Suprapubic skin (tissue), 4 donors: ENCODE data around the gene DSP.

Experiments used
- CTCF ChIP-seq, 2 donors: fragments of 200-600 bp in 1 of 2; fragments of 450-650 bp in 1 of 2; sonication (generic) in 1 of 2; IDR thresholded peaks; one replicate each; pipeline ENCODE4 v1.5.1; 2016 to 2019; ENCODE audit warnings: antibody characterized with exemption in 2 of 2, mild to moderate bottlenecking in 1 of 2, moderate library complexity in 1 of 2
- POLR2A ChIP-seq, 2 donors: fragments of 450-650 bp; IDR thresholded peaks; one replicate each; pipeline ENCODE4 v1.6.1; 2017; ENCODE audit warnings: antibody characterized with exemption in 2 of 2, mild to moderate bottlenecking in 2 of 2, moderate library complexity in 2 of 2
- POLR2AphosphoS5 ChIP-seq, 3 donors: sonication (generic); formaldehyde crosslinking; IDR thresholded peaks; one replicate each; pipeline ENCODE4 v1.6.1; 2017; ENCODE audit warnings: antibody characterized with exemption in 3 of 3

DNA sequence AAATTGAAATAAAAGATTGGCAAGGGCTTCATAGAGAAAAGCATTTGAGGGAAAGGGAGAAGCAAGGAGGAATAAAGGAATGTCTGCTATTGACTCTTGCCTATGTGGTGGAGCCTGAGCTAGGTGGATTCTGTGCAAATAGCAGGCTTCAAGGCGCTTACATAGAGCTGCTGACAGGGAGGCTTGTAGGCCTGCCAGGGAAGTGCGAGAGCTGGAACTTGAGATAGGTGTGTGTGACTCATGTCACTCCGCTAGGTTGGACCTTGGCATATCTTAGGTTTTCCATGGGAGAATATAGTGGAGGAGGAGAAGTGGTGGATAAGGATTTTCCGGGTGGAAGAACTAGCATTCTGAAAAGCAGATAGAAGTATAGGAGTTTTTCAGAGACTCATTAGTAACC, 62.5 kb downstream of the DSP start:
- TF ChIP-seq CTCF (IDR thresholded peaks at IDR 0.05) (no peak), POLR2AphosphoS5 (IDR thresholded peaks at IDR 0.05) (no peak), POLR2A (IDR thresholded peaks at IDR 0.05) (no peak)
